Body of pancreas (tissue), 4 donors: Measurements from ENCODE around the gene SAMD8.

Experiments
- CTCF ChIP-seq, 7 experiments: fragments of 450-650 bp in 4 of 7; fragments of 200-600 bp in 3 of 7; sonication (generic) in 3 of 7; IDR thresholded peaks; one replicate each; pipeline ENCODE4 v1.5.1; 2016 to 2019; ENCODE audit warnings: antibody characterized with exemption in 7 of 7
- POLR2A ChIP-seq, 3 donors: fragments of 450-650 bp; IDR thresholded peaks; one replicate each; pipeline ENCODE4 v1.6.1; 2016; ENCODE audit warnings: antibody characterized with exemption in 3 of 3, mild to moderate bottlenecking in 2 of 3

- peak; percentile 76 to 93 (median 90) for TF ChIP-seq POLR2A (IDR thresholded peaks at IDR 0.05)
- peak in 6 of 7 experiments; percentile 21 to 64 (median 32) for TF ChIP-seq CTCF (IDR thresholded peaks at IDR 0.05)
Observed at GRCh38 chr10:75111365-75111906, at the start of gene SAMD8.
